KMS-11 (cell line): Measurements from ENCODE around the gene ACTN4.

ENCODE experiments used
- H2AFZ ChIP-seq: fragments of 200-600 bp; sonication (generic); 2 replicates; pipeline ENCODE4 v1.6.1; 2016; ENCODE audit warnings: antibody characterized with exemption, mixed run types, low read depth
- H3K27ac ChIP-seq: fragments of 200-600 bp; sonication (generic); 2 replicates; pipeline ENCODE4 v1.6.1; 2016; ENCODE audit warnings: mild to moderate bottlenecking, mixed run types
- H3K27me3 ChIP-seq: fragments of 200-600 bp; sonication (generic); 2 replicates; pipeline ENCODE4 v1.6.1; 2017; ENCODE audit warnings: mild to moderate bottlenecking, low read depth, mixed run types, moderate library complexity; ENCODE audit not compliant: insufficient read depth
- H3K36me3 ChIP-seq: fragments of 200-600 bp; sonication (generic); 2 replicates; pipeline ENCODE4 v1.6.1; 2017; ENCODE audit warnings: mild to moderate bottlenecking, mixed run types; ENCODE audit not compliant: insufficient read depth
- H3K4me1 ChIP-seq: fragments of 200-600 bp; sonication (generic); 2 replicates; pipeline ENCODE4 v1.6.1; 2016; ENCODE audit warnings: mild to moderate bottlenecking, low read depth, mixed run types; ENCODE audit not compliant: poor library complexity, severe bottlenecking
- H3K4me2 ChIP-seq: fragments of 200-600 bp; sonication (generic); 2 replicates; pipeline ENCODE4 v1.7.0; 2016; ENCODE audit warnings: mild to moderate bottlenecking, mixed run types
- H3K4me3 ChIP-seq: fragments of 200-600 bp; sonication (generic); IDR thresholded peaks from 2 replicates; pipeline ENCODE4 v1.6.1; 2017; ENCODE audit warnings: low read depth, low read length, mixed read lengths; ENCODE audit not compliant: insufficient read depth
- H3K79me2 ChIP-seq: fragments of 200-600 bp; sonication (generic); 2 replicates; pipeline ENCODE4 v1.6.1; 2016; ENCODE audit warnings: low read depth, mixed run types; ENCODE audit not compliant: insufficient read depth
- H3K9ac ChIP-seq: fragments of 200-600 bp; sonication (generic); 2 replicates; pipeline ENCODE4 v1.6.1; 2016; ENCODE audit warnings: mild to moderate bottlenecking, mixed run types
- H4K20me1 ChIP-seq: fragments of 200-600 bp; sonication (generic); 2 replicates; pipeline ENCODE4 v1.6.1; 2016; ENCODE audit warnings: mild to moderate bottlenecking, mixed run types; ENCODE audit not compliant: insufficient read depth
- CTCF ChIP-seq: fragments of 200-600 bp; sonication (generic); conservative IDR thresholded peaks from 2 replicates; pipeline ENCODE4 v1.6.1; 2017; ENCODE audit warnings: low read depth, mild to moderate bottlenecking, antibody characterized with exemption, low read length, moderate library complexity, mixed read lengths

Gene ACTN4

GRCh38 chr19:38615007-38615581 is 32.4 kb upstream of the ACTN4 start:
- Histone ChIP-seq H3K4me3 (no peak overlapping the region), H3K36me3 (no peaks in the 10 kb centered on the region), H3K27ac (no peak overlapping the region), H3K9ac (no peak overlapping the region), H3K4me1 (peaks cover 14% of the 10 kb centered on the region), H2AFZ (no peak overlapping the region), H3K4me2 (no peak overlapping the region), H3K27me3 (no peaks in the 10 kb centered on the region), H3K79me2 (peaks cover 33% of the 10 kb centered on the region), H4K20me1 (no peaks in the 10 kb centered on the region)
- TF ChIP-seq CTCF, result no peak

GRCh38 chr19:38616265-38616664 is 31.2 kb upstream of the ACTN4 start:
- H3K4me3 ChIP-seq, result no peak overlapping the region
- no peak overlapping the region for H3K27ac ChIP-seq
- no peak overlapping the region for H3K9ac ChIP-seq
- H3K79me2 ChIP-seq, result peaks cover 44% of the 10 kb centered on the region
- H2AFZ ChIP-seq, result no peak overlapping the region
- H3K27me3 ChIP-seq, result no peaks in the 10 kb centered on the region
- 0 out of 2 replicates have a peak, but pooled peaks cover 4% of the 10 kb centered on the region for H3K36me3 ChIP-seq
- TF ChIP-seq CTCF, result no peak
- H3K4me1 ChIP-seq, result peaks cover 17% of the 10 kb centered on the region
- no peaks in the 10 kb centered on the region for H4K20me1 ChIP-seq
- peak overlapping the region; percentile 89; the same call in 1 of the 2 replicates for H3K4me2 ChIP-seq

DNA sequence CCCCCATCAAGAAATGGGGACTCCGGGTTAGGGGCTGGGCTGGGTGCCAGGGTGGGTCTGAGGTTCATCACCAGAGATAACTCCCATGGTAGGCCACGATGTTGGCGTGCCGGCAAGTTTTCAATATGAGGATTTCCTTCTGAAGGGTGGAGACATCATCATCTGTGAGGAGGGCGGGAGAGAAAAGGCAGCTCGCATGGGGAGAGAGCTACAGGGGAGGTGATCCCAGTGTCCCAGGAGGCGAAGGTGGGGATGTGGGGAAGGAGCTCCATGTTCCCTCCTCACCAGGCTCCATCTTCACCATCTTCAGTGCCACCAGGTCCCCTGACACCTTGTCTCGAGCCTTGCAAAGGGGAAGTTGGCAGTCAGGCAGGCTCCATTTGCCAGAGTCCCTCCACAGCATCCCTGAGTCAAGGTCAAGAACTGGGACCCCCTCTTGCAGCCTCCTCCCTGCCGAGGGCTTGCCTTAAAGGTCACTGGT is 30.1 kb upstream of the ACTN4 start:
- Histone ChIP-seq H3K9ac (peak overlapping the region; percentile 76; the same call in 1 of the 2 replicates), H3K4me3 (no peak overlapping the region), H3K27ac (peak overlapping the region; percentile 83), H3K4me2 (peak overlapping the region; percentile 89), H3K27me3 (no peaks in the 10 kb centered on the region), H3K79me2 (peaks cover 47% of the 10 kb centered on the region), H2AFZ (peak overlapping the region; percentile 63), H3K4me1 (peaks cover 17% of the 10 kb centered on the region), H3K36me3 (0 out of 2 replicates have a peak, but pooled peaks cover 7% of the 10 kb centered on the region), H4K20me1 (no peaks in the 10 kb centered on the region)
- TF ChIP-seq CTCF, result no peak

GRCh38 chr19:38617764-38618589 is 29.5 kb upstream of the ACTN4 start, which contains the start of gene MAP4K1:
Gene MAP4K1, minus strand, starts transcription at chr19:38617953. Its CDS starts 58 bp downstream, at chr19:38617895.
- Histone ChIP-seq H3K27ac (peak within 1 kb of the TSS; percentile 83), H3K4me3 (peak within 1 kb of the TSS; percentile 28), H3K36me3 (0 out of 2 replicates have a peak, but pooled peaks cover 7% of the 10 kb centered on the region), H3K9ac (peak within 1 kb of the TSS; percentile 76), H2AFZ (peak within 1 kb of the TSS; percentile 63), H4K20me1 (no peaks in the 10 kb centered on the region), H3K4me2 (peak within 1 kb of the TSS; percentile 89), H3K4me1 (peaks cover 17% of the 10 kb centered on the region), H3K79me2 (peaks cover 47% of the 10 kb centered on the region), H3K27me3 (no peaks in the 10 kb centered on the region)
- TF ChIP-seq CTCF, result no peak
